ENCODE results near the gene CRACR2B.

DNA sequence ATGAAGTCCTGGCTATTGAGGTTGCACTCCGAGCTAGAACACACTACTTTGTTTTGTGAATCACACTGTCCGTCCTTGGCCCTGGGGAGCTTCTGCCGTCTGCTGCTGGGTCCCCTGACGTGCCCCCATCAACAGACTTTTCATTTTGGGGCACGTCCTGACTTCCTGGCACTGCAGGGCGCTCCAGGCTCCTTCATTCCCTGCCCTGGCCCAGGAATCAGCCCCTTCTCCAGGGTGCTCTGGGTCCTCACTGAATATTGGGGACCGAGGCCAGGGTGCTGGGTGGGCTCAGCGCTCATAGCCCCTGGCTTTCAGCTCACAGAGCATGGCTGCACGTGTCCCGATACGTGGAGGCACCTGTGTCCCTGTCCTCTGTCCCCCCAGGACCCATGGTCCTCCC is 37.2 kb downstream of the CRACR2B start:
- TF ChIP-seq PHF8 (conservative IDR thresholded peaks at IDR 0.05; ENCODE audit: low read depth, low read length) = no peak
- TF ChIP-seq JUND (IDR thresholded peaks at IDR 0.05; ENCODE audit: low read length) = no peak
- no peak for TF ChIP-seq GTF2F1 (IDR thresholded peaks at IDR 0.05; ENCODE audit: borderline replicate concordance, low read depth, low read length)
- TF ChIP-seq, protein P1, sequence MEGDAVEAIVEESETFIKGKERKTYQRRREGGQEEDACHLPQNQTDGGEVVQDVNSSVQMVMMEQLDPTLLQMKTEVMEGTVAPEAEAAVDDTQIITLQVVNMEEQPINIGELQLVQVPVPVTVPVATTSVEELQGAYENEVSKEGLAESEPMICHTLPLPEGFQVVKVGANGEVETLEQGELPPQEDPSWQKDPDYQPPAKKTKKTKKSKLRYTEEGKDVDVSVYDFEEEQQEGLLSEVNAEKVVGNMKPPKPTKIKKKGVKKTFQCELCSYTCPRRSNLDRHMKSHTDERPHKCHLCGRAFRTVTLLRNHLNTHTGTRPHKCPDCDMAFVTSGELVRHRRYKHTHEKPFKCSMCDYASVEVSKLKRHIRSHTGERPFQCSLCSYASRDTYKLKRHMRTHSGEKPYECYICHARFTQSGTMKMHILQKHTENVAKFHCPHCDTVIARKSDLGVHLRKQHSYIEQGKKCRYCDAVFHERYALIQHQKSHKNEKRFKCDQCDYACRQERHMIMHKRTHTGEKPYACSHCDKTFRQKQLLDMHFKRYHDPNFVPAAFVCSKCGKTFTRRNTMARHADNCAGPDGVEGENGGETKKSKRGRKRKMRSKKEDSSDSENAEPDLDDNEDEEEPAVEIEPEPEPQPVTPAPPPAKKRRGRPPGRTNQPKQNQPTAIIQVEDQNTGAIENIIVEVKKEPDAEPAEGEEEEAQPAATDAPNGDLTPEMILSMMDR (IDR thresholded peaks at IDR 0.05; ENCODE audit: control extremely low read depth in 1 of 3, insufficient read depth in 1 of 3, low read depth in 1 of 3, low read length in 3 of 3) = no peak
- TF ChIP-seq CHD2 (IDR thresholded peaks at IDR 0.05; ENCODE audit: low read length) = no peak

Measured in H1 (cell line).